GM12878 (cell line): Measurements from ENCODE around the gene WNT5B. TPM values are rescaled to one million over a fixed set of nuclear protein-coding genes. Genes with fewer than 3 reads are reported as not detected.

Experiments
- ATAC-seq: fragments of 200-7000 bp; cut with Tn5 transposase; 3 replicates; pipeline ENCODE4 v1.9.1; 2020; ENCODE audit warnings: mild to moderate bottlenecking, moderate library complexity
- BruUV-seq: library from RNA; stranded (reverse); fragments of 400-500 nt; replicated peaks from 2 replicates; lab custom pipeline; 2021; lab: Mats Ljungman, UMichigan
- CTCF ChIA-PET: fragments of 300-600 bp; sonication (Branson Sonifier 250); formaldehyde crosslinking; extraction: SDS; loops from one replicate; lab custom pipeline; 2021; ENCODE audit warnings: inconsistent platforms; lab: Yijun Ruan, JAX
- POLR2A ChIA-PET: fragments of 350-600 bp; formaldehyde crosslinking; extraction: SDS; loops from one replicate; lab custom pipeline; 2021; ENCODE audit warnings: inconsistent platforms; lab: Charles Lee
- RAD21 ChIA-PET: fragments of 300-600 bp; sonication (Branson Sonifier 250); formaldehyde crosslinking; loops from one replicate; lab custom pipeline; 2023; ENCODE audit warnings: antibody characterized with exemption; ENCODE audit not compliant: unreplicated experiment; lab: Charles Lee
- SMC1A ChIA-PET: fragments of 300-600 bp; sonication (Branson Sonifier 250); formaldehyde crosslinking; loops from one replicate; lab custom pipeline; 2023; ENCODE audit not compliant: unreplicated experiment, uncharacterized antibody; lab: Charles Lee
- DNase-seq: peaks from one replicate; pipeline ENCODE4 v3.0.0-alpha.2; 2011; ENCODE audit warnings: low read depth, low spot score
- FAIRE-seq: peaks from 3 replicates; lab custom pipeline; 2011; peaks lifted over from hg19 to GRCh38; lab: Jason Lieb, UNC
- H2AFZ ChIP-seq: 2 replicates; pipeline ENCODE4 v1.6.0; 2011; ENCODE audit warnings: low read depth, low read length, control low read depth; ENCODE audit not compliant: control insufficient read depth
- H3K27ac ChIP-seq: 2 replicates; pipeline ENCODE4 v1.5.1; 2011; ENCODE audit warnings: control low read depth; ENCODE audit not compliant: control insufficient read depth, insufficient read depth
- H3K27me3 ChIP-seq, 2 experiments: replicated peaks in 1 of 2; 2 replicates each; pipeline versions ENCODE4 v1.6.0 to v1.6.1; 2011; ENCODE audit warnings: low read length in 1 of 2; ENCODE audit not compliant: control insufficient read depth in 2 of 2, insufficient read depth in 2 of 2
- H3K36me3 ChIP-seq, 2 experiments: 2 replicates each; pipeline ENCODE4 v1.5.1; 2011; ENCODE audit warnings: low read length in 1 of 2; ENCODE audit not compliant: control insufficient read depth in 2 of 2, insufficient read depth in 2 of 2
- H3K4me1 ChIP-seq: 2 replicates; pipeline ENCODE4 v1.6.1; 2011; ENCODE audit warnings: mild to moderate bottlenecking, low read length, moderate library complexity, mixed read lengths; ENCODE audit not compliant: control insufficient read depth, insufficient read depth
- H3K4me2 ChIP-seq: 2 replicates; pipeline ENCODE4 v1.6.0; 2011; ENCODE audit warnings: control low read depth; ENCODE audit not compliant: control insufficient read depth, insufficient read depth
- H3K4me3 ChIP-seq: fragments of 200-600 bp; sonication (generic); 2 replicates; pipeline ENCODE4 v1.5.1; 2016
- H3K79me2 ChIP-seq: 2 replicates; pipeline ENCODE4 v1.6.0; 2011; ENCODE audit warnings: low read length; ENCODE audit not compliant: control insufficient read depth, insufficient read depth
- H3K9ac ChIP-seq: 2 replicates; pipeline ENCODE4 v1.8.0; 2011; ENCODE audit warnings: low read length, control low read depth, mixed read lengths; ENCODE audit not compliant: control insufficient read depth, insufficient read depth
- H3K9me3 ChIP-seq: replicated peaks from 3 replicates; pipeline ENCODE4 v1.5.1; 2011; ENCODE audit warnings: mild to moderate bottlenecking, low read length; ENCODE audit not compliant: control insufficient read depth, insufficient read depth
- H4K20me1 ChIP-seq: 2 replicates; pipeline ENCODE4 v1.6.0; 2011; ENCODE audit not compliant: control insufficient read depth, insufficient read depth
- SMC3 ChIP-seq: IDR thresholded peaks from 2 replicates; pipeline ENCODE4 v1.6.1; 2011; ENCODE audit warnings: low read length, improper control_type of control experiment, borderline replicate concordance
- WGBS: methylation state at CpG from one replicate; pipeline ENCODE4 v1.1.6; 2016; ENCODE audit warnings: low lambda C conversion rate; ENCODE audit not compliant: insufficient replicate concordance, insufficient coverage; ENCODE audit errors: missing lambda C conversion rate; 5-methylcytosine and 5-hydroxymethylcytosine counted together
- in situ Hi-C: fragments of 300-500 bp; cut with MboI; formaldehyde crosslinking; loops from 9 replicates; pipeline ENCODE4 v1.14.3; 2018; ENCODE audit warnings: mixed read lengths
- intact Hi-C: fragments of 100-400 bp; cut with micrococcal nuclease; formaldehyde crosslinking; loops from one replicate; pipeline ENCODE4 v1.14.2; 2022; ENCODE audit not compliant: unreplicated experiment
- polyA plus RNA-seq, 11 experiments: library from polyadenylated mRNA; depleted of rRNA in 4 of 11; unstranded in 6 of 11; stranded (reverse) in 5 of 11; fragments of >200 nt; fragmentation: Nextera tagmentation in 4 of 11; fragmentation: Illumina TruSeq in 1 of 11; extraction: Ambion mirVana in 4 of 11; extraction: Trizol in 1 of 11; gene quantifications; 1 replicate in 1 of 11; 2 replicates in 10 of 11; pipeline versions ENCODE4 v1.2.1 to v1.2.3, GENCODE V29; 2011 to 2016; ENCODE audit warnings: inconsistent platforms in 2 of 11, missing spikeins in 2 of 11, low read depth in 1 of 11
- total RNA-seq, 4 experiments: library from RNA; depleted of rRNA in 3 of 4; stranded (reverse); fragments of >200 nt in 3 of 4; fragmentation: Illumina TruSeq in 1 of 4; extraction: Trizol in 1 of 4; gene quantifications; 2 replicates each; pipeline versions ENCODE4 v1.2.1 to v1.2.3, GENCODE V29; 2013 to 2021
- TF ChIP-seq, protein P1 (sequence below), 3 experiments: IDR thresholded peaks in 2 of 3; conservative IDR thresholded peaks in 1 of 3; 2 replicates each; pipeline ENCODE4 v1.5.1; 2011; ENCODE audit warnings: low read depth in 3 of 3, low read length in 3 of 3, mild to moderate bottlenecking in 3 of 3, control low read depth in 2 of 3, moderate library complexity in 2 of 3, inconsistent platforms in 1 of 3, mixed read lengths in 1 of 3; ENCODE audit not compliant: control insufficient read depth in 2 of 3, insufficient read depth in 1 of 3; ENCODE audit errors: extremely low read depth in 1 of 3
- TF ChIP-seq, protein P2 (sequence below): IDR thresholded peaks from 2 replicates; pipeline ENCODE4 v1.6.1; 2012; ENCODE audit warnings: low read length, inconsistent platforms
- TF ChIP-seq, protein P3 (sequence below): IDR thresholded peaks from 2 replicates; pipeline ENCODE4 v1.6.1; 2011; ENCODE audit warnings: low read depth, mild to moderate bottlenecking, low read length, moderate library complexity, borderline replicate concordance; ENCODE audit errors: extremely low read depth

Gene WNT5B
- total and polyA plus RNA-seq, 10 of the 15 experiments (the other 5 are each of a cell fraction or from before 2014, with no cell fraction given), result 0.45 to 18.3 (median 5.4) TPM

DNA sequence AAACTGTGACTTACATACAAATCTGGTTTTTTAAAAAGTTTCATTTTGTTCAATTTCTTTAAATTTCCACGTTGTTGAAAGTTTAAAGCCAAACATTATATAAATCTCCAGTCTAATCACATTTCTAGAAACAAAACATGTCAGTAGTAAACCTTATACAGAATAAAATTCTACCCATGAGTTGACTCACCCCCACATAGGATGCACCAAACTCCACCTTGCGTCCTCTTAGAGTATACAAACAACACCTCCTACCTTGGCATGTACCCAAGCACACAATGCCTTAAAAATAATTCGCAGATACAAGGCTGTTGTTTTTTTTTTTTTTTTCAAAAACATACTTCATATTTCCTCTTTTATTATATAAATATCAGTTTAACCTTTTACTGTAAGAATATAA, 38.0 kb upstream of the WNT5B start:
- no peaks in the 10 kb centered on the region for H4K20me1 ChIP-seq
- SMC1A ChIA-PET, result interaction anchor here (1.1 to 6.0 kb wide), 7 partner anchors 8 to 474 kb away, joined by 3 to 84 read pairs (median 19); no protein-coding TSS in a partner anchor
- 34% methylated on average over 3 of the region's 3 CpGs for WGBS
- DNase-seq (no peak), ATAC-seq (peak; percentile 24), FAIRE-seq (no peak)
- CTCF ChIA-PET, result interaction anchor here (1.0 to 6.9 kb wide), 3 partner anchors 11 to 15 kb away, joined by 4 to 38 read pairs (median 27); no protein-coding TSS in a partner anchor
- peaks cover 49% of the 10 kb centered on the region for H3K79me2 ChIP-seq
- RAD21 ChIA-PET, result interaction anchor here (1.4 to 5.7 kb wide), 5 partner anchors 11 to 474 kb away, joined by 4 to 71 read pairs (median 26); no protein-coding TSS in a partner anchor
- POLR2A ChIA-PET, result interaction anchor here (0.6 to 3.0 kb wide), 2 partner anchors 12 to 473 kb away, joined by 3 to 23 read pairs; no protein-coding TSS in a partner anchor
- H3K4me1 ChIP-seq, result peaks cover 16% of the 10 kb centered on the region
- no peak overlapping the region for H2AFZ ChIP-seq
- in situ Hi-C loops, result no loop called here
- TF ChIP-seq, protein P1, sequence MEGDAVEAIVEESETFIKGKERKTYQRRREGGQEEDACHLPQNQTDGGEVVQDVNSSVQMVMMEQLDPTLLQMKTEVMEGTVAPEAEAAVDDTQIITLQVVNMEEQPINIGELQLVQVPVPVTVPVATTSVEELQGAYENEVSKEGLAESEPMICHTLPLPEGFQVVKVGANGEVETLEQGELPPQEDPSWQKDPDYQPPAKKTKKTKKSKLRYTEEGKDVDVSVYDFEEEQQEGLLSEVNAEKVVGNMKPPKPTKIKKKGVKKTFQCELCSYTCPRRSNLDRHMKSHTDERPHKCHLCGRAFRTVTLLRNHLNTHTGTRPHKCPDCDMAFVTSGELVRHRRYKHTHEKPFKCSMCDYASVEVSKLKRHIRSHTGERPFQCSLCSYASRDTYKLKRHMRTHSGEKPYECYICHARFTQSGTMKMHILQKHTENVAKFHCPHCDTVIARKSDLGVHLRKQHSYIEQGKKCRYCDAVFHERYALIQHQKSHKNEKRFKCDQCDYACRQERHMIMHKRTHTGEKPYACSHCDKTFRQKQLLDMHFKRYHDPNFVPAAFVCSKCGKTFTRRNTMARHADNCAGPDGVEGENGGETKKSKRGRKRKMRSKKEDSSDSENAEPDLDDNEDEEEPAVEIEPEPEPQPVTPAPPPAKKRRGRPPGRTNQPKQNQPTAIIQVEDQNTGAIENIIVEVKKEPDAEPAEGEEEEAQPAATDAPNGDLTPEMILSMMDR (IDR thresholded peaks at IDR 0.05 in 2 of 3, conservative IDR thresholded peaks at IDR 0.05 in 1 of 3; ENCODE audit: control insufficient read depth in 2 of 3, extremely low read depth in 1 of 3, insufficient read depth in 1 of 3, low read depth in 3 of 3, low read length in 3 of 3), result peak in 2 of 3 experiments; percentile 11 to 17; a peak in 1 of 6 replicates
- TF ChIP-seq, protein P2, sequence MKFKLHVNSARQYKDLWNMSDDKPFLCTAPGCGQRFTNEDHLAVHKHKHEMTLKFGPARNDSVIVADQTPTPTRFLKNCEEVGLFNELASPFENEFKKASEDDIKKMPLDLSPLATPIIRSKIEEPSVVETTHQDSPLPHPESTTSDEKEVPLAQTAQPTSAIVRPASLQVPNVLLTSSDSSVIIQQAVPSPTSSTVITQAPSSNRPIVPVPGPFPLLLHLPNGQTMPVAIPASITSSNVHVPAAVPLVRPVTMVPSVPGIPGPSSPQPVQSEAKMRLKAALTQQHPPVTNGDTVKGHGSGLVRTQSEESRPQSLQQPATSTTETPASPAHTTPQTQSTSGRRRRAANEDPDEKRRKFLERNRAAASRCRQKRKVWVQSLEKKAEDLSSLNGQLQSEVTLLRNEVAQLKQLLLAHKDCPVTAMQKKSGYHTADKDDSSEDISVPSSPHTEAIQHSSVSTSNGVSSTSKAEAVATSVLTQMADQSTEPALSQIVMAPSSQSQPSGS, result 0 out of 2 replicates have a peak, but pooled peaks have one; percentile 6
- TF ChIP-seq, protein P3, sequence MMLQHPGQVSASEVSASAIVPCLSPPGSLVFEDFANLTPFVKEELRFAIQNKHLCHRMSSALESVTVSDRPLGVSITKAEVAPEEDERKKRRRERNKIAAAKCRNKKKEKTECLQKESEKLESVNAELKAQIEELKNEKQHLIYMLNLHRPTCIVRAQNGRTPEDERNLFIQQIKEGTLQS, result no peak
- TF ChIP-seq SMC3, result peak; percentile 23; the same call in 1 of the 2 replicates
- no peaks in the 10 kb centered on the region for H3K36me3 ChIP-seq
- peak overlapping the region; percentile 66 for H3K4me3 ChIP-seq
- no peaks in the 10 kb centered on the region for H3K9me3 ChIP-seq
- no TSS peak for BruUV-seq
- intact Hi-C loops, result no loop called here
- H3K4me2 ChIP-seq, result peak overlapping the region; percentile 95
- no peaks in the 10 kb centered on the region for H3K27me3 ChIP-seq
- H3K9ac ChIP-seq, result peak overlapping the region; percentile 12
- H3K27ac ChIP-seq, result no peak overlapping the region
